H1 (cell line): ENCODE data around the gene DCAF17. TPM values are rescaled to one million over a fixed set of nuclear protein-coding genes. Genes with fewer than 3 reads are reported as not detected.

ENCODE experiments used
- CTCF ChIA-PET: fragments of 300-600 bp; sonication (Branson Sonifier 250); formaldehyde crosslinking; loops from one replicate; lab custom pipeline; 2021; ENCODE audit not compliant: partially characterized antibody; lab: Charles Lee
- POLR2A ChIA-PET: fragments of 300-600 bp; sonication (Branson Sonifier 250); formaldehyde crosslinking; loops from one replicate; lab custom pipeline; 2021; ENCODE audit warnings: inconsistent platforms; ENCODE audit not compliant: partially characterized antibody; lab: Charles Lee
- DNase-seq, 2 experiments: peaks; one replicate each; pipeline versions ENCODE4 v3.0.0 to v3.0.0-alpha.2; 2010 to 2022; ENCODE audit warnings: low spot score in 2 of 2, low read depth in 1 of 2, mixed read lengths in 1 of 2
- FAIRE-seq: peaks from 2 replicates; lab custom pipeline; 2011; peaks lifted over from hg19 to GRCh38; lab: Jason Lieb, UNC
- H2AFZ ChIP-seq: 2 replicates; pipeline ENCODE4 v1.8.1; 2012; ENCODE audit warnings: low read length, inconsistent platforms
- H2AK5ac ChIP-seq: 2 replicates; pipeline ENCODE4 v1.6.1; 2013; ENCODE audit warnings: low read depth, low read length
- H2BK120ac ChIP-seq: replicated peaks from 2 replicates; pipeline ENCODE3; 2013; ENCODE audit warnings: low read depth, low read length, inconsistent platforms
- H2BK12ac ChIP-seq: 2 replicates; pipeline ENCODE4 v1.6.1; 2013; ENCODE audit warnings: low read depth, low read length
- H2BK15ac ChIP-seq: 2 replicates; pipeline ENCODE4 v1.6.1; 2013; ENCODE audit warnings: low read length
- H2BK20ac ChIP-seq: 2 replicates; pipeline ENCODE4 v1.6.1; 2013; ENCODE audit warnings: low read length
- H2BK5ac ChIP-seq: 2 replicates; pipeline ENCODE4 v1.6.1; 2013; ENCODE audit warnings: low read depth, low read length
- H3K14ac ChIP-seq: 2 replicates; pipeline ENCODE4 v1.6.1; 2013; ENCODE audit warnings: inconsistent platforms; ENCODE audit not compliant: insufficient read length
- H3K18ac ChIP-seq: 2 replicates; pipeline ENCODE4 v1.6.1; 2013; ENCODE audit warnings: low read length; ENCODE audit errors: extremely low read depth
- H3K23ac ChIP-seq: 2 replicates; pipeline ENCODE4 v1.6.1; 2013; ENCODE audit warnings: inconsistent platforms; ENCODE audit not compliant: insufficient read length
- H3K23me2 ChIP-seq: 2 replicates; pipeline ENCODE4 v1.6.1; 2013; ENCODE audit warnings: low read depth, low read length
- H3K27ac ChIP-seq: 2 replicates; pipeline ENCODE4 v1.6.1; 2011; ENCODE audit warnings: low read depth, low read length, inconsistent platforms
- H3K27me3 ChIP-seq, 4 experiments: replicated peaks in 1 of 4; 1 replicate in 1 of 4; 2 replicates in 3 of 4; pipeline versions ENCODE4 v1.6.1 to v1.8.1; 2011 to 2013; ENCODE audit warnings: low read length in 3 of 4, mild to moderate bottlenecking in 3 of 4, inconsistent platforms in 2 of 4, mixed read lengths in 2 of 4, moderate library complexity in 1 of 4; ENCODE audit not compliant: control insufficient read depth in 3 of 4, insufficient read depth in 3 of 4; ENCODE audit errors: extremely low read depth in 1 of 4
- H3K36me3 ChIP-seq, 4 experiments: 2 replicates each; pipeline versions ENCODE4 v1.6.1 to v1.8.1; 2011 to 2013; ENCODE audit warnings: mild to moderate bottlenecking in 4 of 4, low read length in 3 of 4, moderate library complexity in 2 of 4, control low read depth in 1 of 4, inconsistent platforms in 1 of 4; ENCODE audit not compliant: insufficient read depth in 4 of 4, control insufficient read depth in 2 of 4
- H3K4ac ChIP-seq: replicated peaks from 2 replicates; pipeline ENCODE3; 2013; ENCODE audit warnings: low read length, low read depth, mixed read lengths, inconsistent platforms; ENCODE audit not compliant: insufficient read length
- H3K4me1 ChIP-seq, 4 experiments: replicated peaks in 1 of 4; 1 replicate in 1 of 4; 2 replicates in 3 of 4; pipeline versions ENCODE4 v1.6.1 to v1.8.1; 2011 to 2013; ENCODE audit warnings: low read length in 3 of 4, inconsistent platforms in 2 of 4, mixed read lengths in 1 of 4; ENCODE audit not compliant: insufficient read depth in 4 of 4, control insufficient read depth in 3 of 4
- H3K4me2 ChIP-seq, 2 experiments: 2 replicates each; pipeline versions ENCODE4 v1.6.1 to v1.8.1; 2011 to 2013; ENCODE audit warnings: low read depth in 2 of 2, low read length in 2 of 2, control low read depth in 1 of 2, inconsistent platforms in 1 of 2, mild to moderate bottlenecking in 1 of 2; ENCODE audit not compliant: insufficient read depth in 1 of 2
- H3K4me3 ChIP-seq, 4 experiments: fragments of 200-600, 300-600 bp in 1 of 4; sonication (generic), shearing (Covaris generic), sonication (Bioruptor Twin) in 1 of 4; 2 replicates each; pipeline versions ENCODE4 v1.5.1 to v1.8.1; 2011 to 2016; ENCODE audit warnings: low read length in 4 of 4, low read depth in 3 of 4, control low read depth in 2 of 4, inconsistent platforms in 2 of 4, mild to moderate bottlenecking in 2 of 4, mixed read lengths in 1 of 4, moderate library complexity in 1 of 4; ENCODE audit not compliant: insufficient read depth in 2 of 4; ENCODE audit errors: extremely low read depth in 1 of 4
- H3K56ac ChIP-seq: replicated peaks from 2 replicates; pipeline ENCODE3; 2013; ENCODE audit warnings: low read depth, mild to moderate bottlenecking, mixed read lengths, low read length, inconsistent platforms; ENCODE audit not compliant: insufficient read length
- H3K79me1 ChIP-seq: 2 replicates; pipeline ENCODE4 v1.6.1; 2013; ENCODE audit warnings: low read depth, low read length, control low read depth
- H3K79me2 ChIP-seq, 2 experiments: 2 replicates each; pipeline versions ENCODE4 v1.6.1 to v1.8.1; 2012 to 2013; ENCODE audit warnings: low read length in 2 of 2, mild to moderate bottlenecking in 2 of 2, inconsistent platforms in 1 of 2; ENCODE audit not compliant: insufficient read depth in 2 of 2, control insufficient read depth in 1 of 2
- H3K9ac ChIP-seq, 4 experiments: replicated peaks in 1 of 4; 1 replicate in 1 of 4; 2 replicates in 3 of 4; pipeline versions ENCODE4 v1.6.1 to v1.8.1; 2011 to 2013; ENCODE audit warnings: low read depth in 3 of 4, low read length in 3 of 4, control low read depth in 2 of 4, mild to moderate bottlenecking in 2 of 4, moderate library complexity in 2 of 4, inconsistent platforms in 1 of 4; ENCODE audit errors: extremely low read depth in 1 of 4
- H3K9me3 ChIP-seq, 2 experiments: 2 replicates each; pipeline versions ENCODE4 v1.6.1 to v1.8.1; 2012 to 2013; ENCODE audit warnings: mild to moderate bottlenecking in 2 of 2, moderate library complexity in 2 of 2, control low read depth in 1 of 2, inconsistent platforms in 1 of 2, low read depth in 1 of 2, low read length in 1 of 2, mixed read lengths in 1 of 2; ENCODE audit not compliant: insufficient read depth in 2 of 2
- H4K20me1 ChIP-seq, 2 experiments: replicated peaks in 1 of 2; 2 replicates each; pipeline versions ENCODE3 to v1.8.1; 2011 to 2013; ENCODE audit warnings: inconsistent platforms in 2 of 2, low read length in 2 of 2, mild to moderate bottlenecking in 1 of 2; ENCODE audit not compliant: insufficient read depth in 2 of 2, control insufficient read depth in 1 of 2
- H4K5ac ChIP-seq: 2 replicates; pipeline ENCODE4 v1.6.1; 2013; ENCODE audit warnings: low read length, low read depth, mixed read lengths, inconsistent platforms; ENCODE audit not compliant: insufficient read length
- H4K8ac ChIP-seq: 2 replicates; pipeline ENCODE4 v1.8.0; 2013; ENCODE audit warnings: mild to moderate bottlenecking, moderate library complexity, low read length, inconsistent platforms; ENCODE audit not compliant: insufficient read depth; ENCODE audit errors: extremely low read depth
- H4K91ac ChIP-seq: replicated peaks from 2 replicates; pipeline ENCODE3; 2013; ENCODE audit warnings: low read length, mixed read lengths, inconsistent platforms; ENCODE audit not compliant: insufficient read length
- E2F6 ChIP-seq: IDR thresholded peaks from 2 replicates; pipeline ENCODE4 v1.6.1; 2012; ENCODE audit warnings: inconsistent platforms
- HDAC2 ChIP-seq, 2 experiments: fragments of 300-600 bp in 1 of 2; sonication (generic) in 1 of 2; IDR thresholded peaks; 2 replicates each; pipeline ENCODE4 v1.6.1; 2011 to 2012; ENCODE audit warnings: low read depth in 2 of 2, low read length in 2 of 2, mild to moderate bottlenecking in 2 of 2, moderate library complexity in 2 of 2, borderline replicate concordance in 1 of 2, inconsistent platforms in 1 of 2
- JUN ChIP-seq: IDR thresholded peaks from 2 replicates; pipeline ENCODE4 v1.6.1; 2011; ENCODE audit warnings: low read depth, mild to moderate bottlenecking, improper control_type of control experiment, low read length
- PHF8 ChIP-seq: fragments of 200-600 bp; sonication (generic); conservative IDR thresholded peaks from 2 replicates; pipeline ENCODE4 v1.7.1; 2012; ENCODE audit warnings: low read depth, mild to moderate bottlenecking, inconsistent platforms, low read length, moderate library complexity
- RAD21 ChIP-seq, 2 experiments: IDR thresholded peaks in 1 of 2; conservative IDR thresholded peaks in 1 of 2; 2 replicates each; pipeline ENCODE4 v1.6.1; 2011; ENCODE audit warnings: low read depth in 2 of 2, low read length in 2 of 2, improper control_type of control experiment in 1 of 2, inconsistent platforms in 1 of 2, mild to moderate bottlenecking in 1 of 2, moderate library complexity in 1 of 2
- RXRA ChIP-seq: IDR thresholded peaks from 2 replicates; pipeline ENCODE4 v1.6.1; 2011; ENCODE audit warnings: low read depth, mild to moderate bottlenecking, low read length, moderate library complexity; ENCODE audit not compliant: insufficient read depth
- SIN3A ChIP-seq, 2 experiments: IDR thresholded peaks in 1 of 2; conservative IDR thresholded peaks in 1 of 2; 2 replicates each; pipeline ENCODE4 v1.6.1; 2011 to 2012; ENCODE audit warnings: low read length in 2 of 2, improper control_type of control experiment in 1 of 2, low read depth in 1 of 2, mild to moderate bottlenecking in 1 of 2
- SIRT6 ChIP-seq: IDR thresholded peaks from one replicate; pipeline ENCODE4 v1.7.1; 2012; ENCODE audit warnings: low read length, inconsistent platforms
- TCF12 ChIP-seq: IDR thresholded peaks from 2 replicates; pipeline ENCODE4 v1.6.1; 2011; ENCODE audit warnings: low read depth, mild to moderate bottlenecking, low read length
- WGBS, 2 experiments: shearing (Covaris generic) in 1 of 2; methylation state at CpG; one replicate each; pipeline versions ENCODE4 v1.1.6 to v1.1.7; 2013 to 2015; ENCODE audit warnings: low lambda C conversion rate in 2 of 2, mixed read lengths in 2 of 2, inconsistent platforms in 1 of 2, low coverage in 1 of 2, missing lambda C conversion rate in 1 of 2; ENCODE audit not compliant: insufficient replicate concordance in 2 of 2, insufficient coverage in 1 of 2, insufficient read length in 1 of 2; ENCODE audit errors: extremely low coverage in 1 of 2, missing lambda C conversion rate in 1 of 2; 5-methylcytosine and 5-hydroxymethylcytosine counted together
- polyA plus RNA-seq, 7 experiments: library from polyadenylated mRNA; depleted of rRNA in 3 of 7; stranded (reverse) in 5 of 7; unstranded in 2 of 7; fragments of >200 nt in 5 of 7; fragments of 200-250 nt in 2 of 7; gene quantifications; 1 replicate in 5 of 7; 2 replicates in 1 of 7; 4 replicates in 1 of 7; pipeline versions ENCODE4 v1.2.1 to v1.2.3, GENCODE V29; 2011 to 2013; ENCODE audit warnings: missing spikeins in 2 of 7, mixed read lengths in 2 of 7
- total RNA-seq: library from RNA; stranded (reverse); fragmentation: NEBNext Ultra II Directional; extraction: Animal tissue kit (Norgen Biotek cat#: 25700); gene quantifications from 2 replicates; pipeline ENCODE4 v1.2.1, GENCODE V29; 2021
- TF ChIP-seq, protein P1 (sequence below): IDR thresholded peaks from 2 replicates; pipeline ENCODE4 v1.6.1; 2011; ENCODE audit warnings: low read length, improper control_type of control experiment

DCAF17 gene
- total and polyA plus RNA-seq, 2 of the 8 experiments (the other 6 are each of a cell fraction or from before 2014, with no cell fraction given), result 10.7 to 30.0 TPM

GRCh38 chr2:171533331-171533730 is 99.3 kb downstream of the DCAF17 start:
- no peak overlapping the region for H4K5ac ChIP-seq
- no peak overlapping the region for H3K14ac ChIP-seq
- no peaks in the 10 kb centered on the region for H3K27me3 ChIP-seq
- no peak overlapping the region for H4K8ac ChIP-seq
- peaks cover 0 to 21% of the 10 kb centered on the region in 2 experiments; a peak in 2 of 4 replicates for H3K79me2 ChIP-seq
- H3K4me2 ChIP-seq, result no peak overlapping the region
- no peak for FAIRE-seq
- no peak overlapping the region for H3K4ac ChIP-seq
- DNase-seq, result no peak
- no peak overlapping the region for H4K91ac ChIP-seq
- no peak overlapping the region for H3K56ac ChIP-seq
- H4K20me1 ChIP-seq, result no peaks in the 10 kb centered on the region
- POLR2A ChIA-PET, result interaction anchor here (6.5 kb wide), 1 partner anchor 11 kb away, joined by 32 read pairs; the partner anchor contains the start of gene CYBRD1
- H2BK20ac ChIP-seq, result no peak overlapping the region
- H3K9ac ChIP-seq, result no peak overlapping the region
- H3K23me2 ChIP-seq, result no peaks in the 10 kb centered on the region
- H2AFZ ChIP-seq, result no peak overlapping the region
- no peak overlapping the region for H3K18ac ChIP-seq
- no peak overlapping the region for H2BK5ac ChIP-seq
- no peak overlapping the region for H2BK15ac ChIP-seq
- no peak overlapping the region for H3K4me3 ChIP-seq
- CTCF ChIA-PET, result interaction anchor here (0.6 to 4.5 kb wide), 4 partner anchors 9 to 75 kb away, joined by 3 to 32 read pairs (median 4); no protein-coding TSS in a partner anchor
- no peak overlapping the region for H3K23ac ChIP-seq
- peaks cover 3 to 6% of the 10 kb centered on the region in 2 experiments; a peak in 3 of 4 replicates for H3K9me3 ChIP-seq
- no peaks in the 10 kb centered on the region for H3K36me3 ChIP-seq
- no peaks in the 10 kb centered on the region for H3K4me1 ChIP-seq
- H3K27ac ChIP-seq, result no peak overlapping the region
- no peak overlapping the region for H2BK120ac ChIP-seq
- H2AK5ac ChIP-seq, result no peak overlapping the region
- H2BK12ac ChIP-seq, result no peak overlapping the region
- 96% methylated on average over 1 of the region's 1 CpG; no CpG with 5 or more reads in 1 of the 2 experiments for WGBS, 2 experiments
- H3K79me1 ChIP-seq, result no peaks in the 10 kb centered on the region
- no peak for TF ChIP-seq JUN
- no peak for TF ChIP-seq E2F6
- no peak for TF ChIP-seq SIRT6
- TF ChIP-seq, protein P1, sequence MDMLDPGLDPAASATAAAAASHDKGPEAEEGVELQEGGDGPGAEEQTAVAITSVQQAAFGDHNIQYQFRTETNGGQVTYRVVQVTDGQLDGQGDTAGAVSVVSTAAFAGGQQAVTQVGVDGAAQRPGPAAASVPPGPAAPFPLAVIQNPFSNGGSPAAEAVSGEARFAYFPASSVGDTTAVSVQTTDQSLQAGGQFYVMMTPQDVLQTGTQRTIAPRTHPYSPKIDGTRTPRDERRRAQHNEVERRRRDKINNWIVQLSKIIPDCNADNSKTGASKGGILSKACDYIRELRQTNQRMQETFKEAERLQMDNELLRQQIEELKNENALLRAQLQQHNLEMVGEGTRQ, result no peak
- TF ChIP-seq RXRA, result no peak
- no peak for TF ChIP-seq HDAC2 (IDR thresholded peaks at IDR 0.05; ENCODE audit: borderline replicate concordance in 1 of 2, low read depth in 2 of 2, low read length in 2 of 2)
- TF ChIP-seq RAD21 (IDR thresholded peaks at IDR 0.05 in 1 of 2, conservative IDR thresholded peaks at IDR 0.05 in 1 of 2; ENCODE audit: low read depth in 2 of 2, low read length in 2 of 2), result no peak
- no peak for TF ChIP-seq PHF8
- no peak for TF ChIP-seq TCF12
- no peak for TF ChIP-seq SIN3A (conservative IDR thresholded peaks at IDR 0.05 in 1 of 2, IDR thresholded peaks at IDR 0.05 in 1 of 2; ENCODE audit: low read depth in 1 of 2, low read length in 2 of 2)
